HCT116 (cell line): ENCODE data around the gene MPHOSPH6. TPM values are rescaled to one million over a fixed set of nuclear protein-coding genes. Genes with fewer than 3 reads are reported as not detected.

Source experiments
- ATAC-seq: fragments of 200-7000 bp; cut with Tn5 transposase; 2 replicates; pipeline ENCODE4 v1.9.1; 2020; ENCODE audit warnings: mild to moderate bottlenecking, moderate library complexity
- BruUV-seq: library from RNA; stranded (reverse); fragments of 400-500 nt; replicated peaks from 2 replicates; lab custom pipeline; 2021; lab: Mats Ljungman, UMichigan
- CTCF ChIA-PET: fragments of 300-600 bp; sonication (Branson Sonifier 250); formaldehyde crosslinking; loops from one replicate; lab custom pipeline; 2021; ENCODE audit warnings: antibody characterized with exemption; lab: Charles Lee
- POLR2A ChIA-PET: fragments of 300-600, 350-600 bp; sonication (Branson Sonifier 250); formaldehyde crosslinking; loops from one replicate; lab custom pipeline; 2021; ENCODE audit warnings: antibody characterized with exemption; lab: Charles Lee
- RAD21 ChIA-PET, 2 experiments: fragments of 300-600 bp; sonication (Branson Sonifier 250); formaldehyde crosslinking; loops; one replicate each; lab custom pipeline; 2023; ENCODE audit warnings: low total read pairs in 2 of 2; ENCODE audit not compliant: uncharacterized antibody in 2 of 2, unreplicated experiment in 2 of 2, low non-redundant PET in 1 of 2; lab: Charles Lee
- DNase-seq: peaks from one replicate; pipeline ENCODE4 v3.0.0-alpha.2; 2010; ENCODE audit warnings: low read depth, low spot score
- H2AFZ ChIP-seq: fragments of 200-600 bp; shearing (Covaris generic), sonication (generic); 2 replicates; pipeline ENCODE4 v1.6.1; 2017; ENCODE audit warnings: low read depth, mixed run types, mixed read lengths, antibody characterized with exemption, low read length; ENCODE audit not compliant: poor library complexity, severe bottlenecking
- H3K27ac ChIP-seq: 2 replicates; pipeline ENCODE4 v1.5.1; 2012; ENCODE audit warnings: low read depth, low read length
- H3K27me3 ChIP-seq: fragments of 200-600 bp; sonication (generic); 2 replicates; pipeline ENCODE4 v1.6.1; 2016; ENCODE audit warnings: mixed run types, low read length, mixed read lengths; ENCODE audit not compliant: insufficient read depth
- H3K36me3 ChIP-seq, 2 experiments: fragments of 200-500 bp in 1 of 2; fragments of 200-600 bp in 1 of 2; sonication (Bioruptor generic) in 1 of 2; sonication (generic) in 1 of 2; 2 replicates each; pipeline versions ENCODE4 v1.5.1 to v1.6.1; 2014 to 2016; ENCODE audit warnings: low read length in 2 of 2, inconsistent platforms in 1 of 2, mixed read lengths in 1 of 2, mixed run types in 1 of 2; ENCODE audit not compliant: insufficient read depth in 2 of 2, control insufficient read depth in 1 of 2
- H3K4me1 ChIP-seq, 2 experiments: fragments of 200-600 bp in 1 of 2; sonication (generic) in 1 of 2; 2 replicates each; pipeline versions ENCODE4 v1.5.1 to v1.6.1; 2012 to 2017; ENCODE audit warnings: low read length in 2 of 2, inconsistent platforms in 1 of 2, mild to moderate bottlenecking in 1 of 2, mixed read lengths in 1 of 2, mixed run types in 1 of 2, moderate library complexity in 1 of 2; ENCODE audit not compliant: insufficient read depth in 2 of 2, control insufficient read depth in 1 of 2
- H3K4me2 ChIP-seq: fragments of 200-600 bp; sonication (generic); 2 replicates; pipeline ENCODE4 v1.6.1; 2017; ENCODE audit warnings: mixed run types, low read length, mixed read lengths
- H3K4me3 ChIP-seq, 2 experiments: fragments of 200-600 bp in 1 of 2; sonication (generic) in 1 of 2; replicated peaks in 1 of 2; 2 replicates each; pipeline ENCODE4 v1.5.1; 2011 to 2016; ENCODE audit warnings: low read length in 2 of 2, control low read depth in 1 of 2, low read depth in 1 of 2, mild to moderate bottlenecking in 1 of 2, mixed read lengths in 1 of 2, mixed run types in 1 of 2
- H3K79me2 ChIP-seq: fragments of 200-600 bp; sonication (generic); 2 replicates; pipeline ENCODE4 v1.6.1; 2017; ENCODE audit warnings: mild to moderate bottlenecking, mixed run types, low read length, moderate library complexity, mixed read lengths; ENCODE audit not compliant: insufficient read depth
- H3K9ac ChIP-seq: fragments of 200-600 bp; sonication (generic); 2 replicates; pipeline ENCODE4 v1.6.1; 2016; ENCODE audit warnings: low read length, mixed read lengths
- H3K9me2 ChIP-seq: fragments of 200-600 bp; sonication (generic), shearing (Covaris generic); 2 replicates; pipeline ENCODE4 v1.6.1; 2017; ENCODE audit warnings: mixed run types, mild to moderate bottlenecking, moderate library complexity; ENCODE audit not compliant: insufficient read depth
- H3K9me3 ChIP-seq, 2 experiments: fragments of 200-500 bp in 1 of 2; fragments of 200-600 bp in 1 of 2; sonication (Bioruptor generic) in 1 of 2; sonication (generic) in 1 of 2; 2 replicates each; pipeline ENCODE4 v1.6.1; 2014 to 2017; ENCODE audit warnings: low read length in 2 of 2, mixed read lengths in 2 of 2, inconsistent platforms in 1 of 2, low read depth in 1 of 2, mild to moderate bottlenecking in 1 of 2, mixed run types in 1 of 2, moderate library complexity in 1 of 2; ENCODE audit not compliant: control insufficient read depth in 1 of 2, insufficient read depth in 1 of 2
- H4K20me1 ChIP-seq: fragments of 200-600 bp; sonication (generic), shearing (Covaris generic); 2 replicates; pipeline ENCODE4 v1.6.1; 2017; ENCODE audit warnings: mixed run types, mild to moderate bottlenecking, moderate library complexity; ENCODE audit not compliant: insufficient read depth
- CBX3 ChIP-seq: IDR thresholded peaks from 2 replicates; pipeline ENCODE4 v1.6.1; 2012; ENCODE audit warnings: low read depth
- ELF1 ChIP-seq: IDR thresholded peaks from 2 replicates; pipeline ENCODE4 v1.6.1; 2012; ENCODE audit warnings: low read depth, borderline replicate concordance
- EZH2 ChIP-seq: fragments of 200-600 bp; sonication (generic); IDR thresholded peaks from 2 replicates; pipeline ENCODE4 v1.6.1; 2017; ENCODE audit warnings: antibody characterized with exemption, mixed run types
- FOSL1 ChIP-seq: IDR thresholded peaks from 2 replicates; pipeline ENCODE4 v1.6.1; 2012; ENCODE audit warnings: low read depth
- JUND ChIP-seq: IDR thresholded peaks from 2 replicates; pipeline ENCODE4 v1.6.1; 2012
- MAX ChIP-seq: IDR thresholded peaks from 2 replicates; pipeline ENCODE4 v1.6.1; 2012
- POLR2A ChIP-seq: IDR thresholded peaks from 2 replicates; pipeline ENCODE4 v1.7.0; 2011; ENCODE audit warnings: borderline replicate concordance; ENCODE audit not compliant: insufficient read depth, insufficient read length; ENCODE audit errors: extremely low read depth
- POLR2AphosphoS5 ChIP-seq: IDR thresholded peaks from 2 replicates; pipeline ENCODE4 v1.6.1; 2011; ENCODE audit warnings: mild to moderate bottlenecking, low read depth, low read length, moderate library complexity
- RAD21 ChIP-seq: IDR thresholded peaks from 2 replicates; pipeline ENCODE4 v1.6.1; 2012; ENCODE audit warnings: low read depth, mild to moderate bottlenecking
- REST ChIP-seq: IDR thresholded peaks from 2 replicates; pipeline ENCODE4 v1.6.1; 2012; ENCODE audit warnings: low read depth
- SIN3A ChIP-seq: IDR thresholded peaks from 2 replicates; pipeline ENCODE4 v1.6.1; 2012; ENCODE audit warnings: low read depth
- SP1 ChIP-seq: IDR thresholded peaks from 2 replicates; pipeline ENCODE4 v1.6.1; 2012; ENCODE audit warnings: low read depth
- SRF ChIP-seq: IDR thresholded peaks from 2 replicates; pipeline ENCODE4 v1.6.1; 2012; ENCODE audit warnings: low read depth
- TCF7L2 ChIP-seq: IDR thresholded peaks from 2 replicates; pipeline ENCODE4 v1.7.0; 2011; ENCODE audit warnings: borderline replicate concordance, inconsistent platforms; ENCODE audit not compliant: insufficient read depth, insufficient read length; ENCODE audit errors: extremely low read depth
- YY1 ChIP-seq: IDR thresholded peaks from 2 replicates; pipeline ENCODE4 v1.6.1; 2011; ENCODE audit warnings: low read length, low read depth, moderate library complexity, mild to moderate bottlenecking; ENCODE audit not compliant: insufficient replicate concordance; ENCODE audit errors: extremely low read depth
- ZBTB33 ChIP-seq: IDR thresholded peaks from 2 replicates; pipeline ENCODE4 v1.6.1; 2011; ENCODE audit warnings: mild to moderate bottlenecking, low read length, moderate library complexity; ENCODE audit not compliant: insufficient replicate concordance; ENCODE audit errors: extremely low read depth
- ZFX ChIP-seq: fragments of 450-650 bp; IDR thresholded peaks from 2 replicates; pipeline ENCODE4 v1.6.1; 2017
- ZNF274 ChIP-seq: fragments of 200-500 bp; sonication (Bioruptor generic); IDR thresholded peaks from 2 replicates; pipeline ENCODE4 v1.6.1; 2014; ENCODE audit warnings: mild to moderate bottlenecking, low read depth, low read length, inconsistent platforms
- intact Hi-C: fragments of 100-400 bp; cut with micrococcal nuclease; formaldehyde crosslinking; loops from 2 replicates; pipeline ENCODE4 v1.10.0; 2022
- total RNA-seq: library from RNA; stranded (reverse); gene quantifications from one replicate; pipeline ENCODE4 v1.2.1, GENCODE V29; 2021; ENCODE audit not compliant: unreplicated experiment
- TF ChIP-seq, protein P1 (sequence below): IDR thresholded peaks from 2 replicates; pipeline ENCODE4 v1.6.1; 2012

MPHOSPH6 gene
- total RNA-seq, 1 experiment from 2014 or later = 52.2 TPM

DNA sequence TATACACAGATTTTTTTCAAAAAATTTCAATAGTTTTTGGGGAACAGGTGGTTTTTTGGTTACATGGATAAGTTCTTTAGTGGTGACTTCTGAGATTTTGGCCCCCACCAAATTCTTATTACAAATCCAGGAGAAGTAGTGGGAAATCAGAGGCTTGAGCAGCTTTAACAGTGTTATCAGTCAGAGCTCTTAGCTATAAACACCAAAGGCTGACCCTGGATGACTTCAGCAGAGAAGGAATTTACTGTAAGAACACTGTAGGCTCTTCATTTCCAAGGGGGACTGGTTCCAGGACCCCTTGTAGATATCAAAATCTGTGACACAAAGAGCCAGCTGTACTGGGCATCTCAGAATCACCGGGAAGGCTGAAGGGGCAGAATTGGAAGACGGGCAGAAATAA lies 17.8 kb downstream of the MPHOSPH6 start:
- no peak overlapping the region for H3K9ac ChIP-seq
- peaks cover 0 to 5% of the 10 kb centered on the region in 2 experiments; a peak in 1 of 4 replicates for H3K4me1 ChIP-seq
- no peaks in the 10 kb centered on the region for H3K27me3 ChIP-seq
- no peak overlapping the region for H2AFZ ChIP-seq
- intact Hi-C loops = no loop called here
- RAD21 ChIA-PET = no interaction called here
- H3K4me3 ChIP-seq = no peak overlapping the region
- H4K20me1 ChIP-seq = 0 out of 2 replicates have a peak, but pooled peaks cover 9% of the 10 kb centered on the region
- no peak overlapping the region for H3K4me2 ChIP-seq
- ATAC-seq = no peak
- no peaks in the 10 kb centered on the region for H3K9me2 ChIP-seq
- no TSS peak for BruUV-seq
- H3K79me2 ChIP-seq = peaks cover 58% of the 10 kb centered on the region
- no peaks in the 10 kb centered on the region for H3K9me3 ChIP-seq
- H3K36me3 ChIP-seq = peaks cover 10 to 20% of the 10 kb centered on the region in 2 experiments; a peak in 3 of 4 replicates
- CTCF ChIA-PET = interaction anchor here (1.4 kb wide), 1 partner anchor 78 kb away, joined by 3 read pairs; no protein-coding TSS in a partner anchor
- POLR2A ChIA-PET = interaction anchor here (1.4 kb wide), 1 partner anchor 18 kb away, joined by 3 read pairs; the partner anchor contains the start of gene MPHOSPH6
- TF ChIP-seq FOSL1 = no peak
- no peak for TF ChIP-seq CBX3
- no peak for TF ChIP-seq MAX
- no peak for TF ChIP-seq YY1
- TF ChIP-seq ZBTB33 = no peak
- TF ChIP-seq ZFX = no peak
- TF ChIP-seq POLR2A = no peak
- TF ChIP-seq, protein P1, sequence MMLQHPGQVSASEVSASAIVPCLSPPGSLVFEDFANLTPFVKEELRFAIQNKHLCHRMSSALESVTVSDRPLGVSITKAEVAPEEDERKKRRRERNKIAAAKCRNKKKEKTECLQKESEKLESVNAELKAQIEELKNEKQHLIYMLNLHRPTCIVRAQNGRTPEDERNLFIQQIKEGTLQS = no peak
- no peak for TF ChIP-seq SRF
- TF ChIP-seq TCF7L2 = no peak
- TF ChIP-seq ELF1 = no peak
- TF ChIP-seq SIN3A = no peak
- TF ChIP-seq RAD21 = no peak
- no peak for TF ChIP-seq EZH2
- no peak for TF ChIP-seq ZNF274
- TF ChIP-seq SP1 = no peak
- TF ChIP-seq REST = no peak
- no peak for TF ChIP-seq POLR2AphosphoS5
- TF ChIP-seq JUND = no peak
- no peak for DNase-seq
- no peak overlapping the region for H3K27ac ChIP-seq
